HL-60 (cell line): ENCODE measurements around the gene ADNP.

Experiments used
- DNase-seq, 2 experiments: peaks; one replicate each; pipeline ENCODE4 v3.0.0-alpha.2; 2010 to 2020; ENCODE audit warnings: low read depth in 1 of 2, low spot score in 1 of 2
- H3K27ac ChIP-seq: fragments of 250-450 bp; sonication (Bioruptor Pico); replicated peaks from 2 replicates; pipeline ENCODE4 v1.5.1; 2020; ENCODE audit warnings: mild to moderate bottlenecking, moderate library complexity
- H3K27me3 ChIP-seq: fragments of 250-450 bp; sonication (Bioruptor Pico); 2 replicates; pipeline ENCODE4 v1.5.1; 2021; ENCODE audit warnings: mild to moderate bottlenecking, moderate library complexity; ENCODE audit not compliant: insufficient read depth, poor library complexity, severe bottlenecking
- H3K4me3 ChIP-seq: replicated peaks from 2 replicates; pipeline ENCODE4 v1.5.1; 2011; ENCODE audit warnings: mild to moderate bottlenecking, control low read depth, low read length; ENCODE audit not compliant: insufficient read depth
- GABPA ChIP-seq: IDR thresholded peaks from 2 replicates; pipeline ENCODE4 v1.6.1; 2012; ENCODE audit warnings: low read depth
- POLR2AphosphoS5 ChIP-seq: IDR thresholded peaks from 2 replicates; pipeline ENCODE4 v1.6.1; 2012; ENCODE audit warnings: low read depth
- SPI1 ChIP-seq: IDR thresholded peaks from 2 replicates; pipeline ENCODE4 v1.6.1; 2012; ENCODE audit warnings: low read depth, mild to moderate bottlenecking, borderline replicate concordance
- TF ChIP-seq, protein P1 (sequence below): IDR thresholded peaks from 2 replicates; pipeline ENCODE4 v1.6.1; 2012; ENCODE audit warnings: low read depth; ENCODE audit not compliant: insufficient replicate concordance
- TF ChIP-seq, protein P2 (sequence below): IDR thresholded peaks from one replicate; pipeline ENCODE4 v1.5.1; 2011; ENCODE audit warnings: low read length, control low read depth, inconsistent platforms; ENCODE audit not compliant: insufficient read depth

The ADNP gene

DNA sequence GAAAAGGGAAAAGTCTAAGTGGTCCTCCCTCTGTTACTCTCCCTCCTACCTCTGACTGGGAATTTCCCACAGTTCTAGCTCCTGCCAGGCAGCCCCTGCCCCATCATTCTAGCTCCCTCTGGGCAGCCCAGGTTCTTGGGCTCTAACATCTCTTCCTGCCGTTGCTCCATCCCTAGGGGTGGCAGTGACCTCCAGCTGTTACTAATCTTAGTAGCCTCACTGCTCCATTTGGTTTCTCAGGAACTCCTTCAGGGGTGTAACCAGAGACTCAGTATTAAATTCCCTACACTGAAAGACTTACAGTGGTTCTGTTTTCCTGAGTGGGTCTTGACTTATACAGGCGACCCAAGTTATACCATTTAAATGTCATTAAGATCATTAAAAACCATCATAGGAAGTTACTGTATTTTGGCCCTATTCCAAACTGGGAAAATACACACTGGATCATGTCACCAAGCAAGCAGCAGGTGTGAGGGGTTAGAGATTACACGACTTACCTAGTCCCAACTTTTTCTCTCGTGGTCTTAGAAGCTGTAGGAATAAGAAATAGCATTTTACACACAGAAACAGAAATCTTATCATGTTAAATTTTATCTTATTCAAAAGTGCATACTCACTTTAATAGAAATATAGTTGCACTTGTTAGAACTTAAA is 17.0 kb upstream of the ADNP start:
- TF ChIP-seq GABPA = no peak
- TF ChIP-seq, protein P1, sequence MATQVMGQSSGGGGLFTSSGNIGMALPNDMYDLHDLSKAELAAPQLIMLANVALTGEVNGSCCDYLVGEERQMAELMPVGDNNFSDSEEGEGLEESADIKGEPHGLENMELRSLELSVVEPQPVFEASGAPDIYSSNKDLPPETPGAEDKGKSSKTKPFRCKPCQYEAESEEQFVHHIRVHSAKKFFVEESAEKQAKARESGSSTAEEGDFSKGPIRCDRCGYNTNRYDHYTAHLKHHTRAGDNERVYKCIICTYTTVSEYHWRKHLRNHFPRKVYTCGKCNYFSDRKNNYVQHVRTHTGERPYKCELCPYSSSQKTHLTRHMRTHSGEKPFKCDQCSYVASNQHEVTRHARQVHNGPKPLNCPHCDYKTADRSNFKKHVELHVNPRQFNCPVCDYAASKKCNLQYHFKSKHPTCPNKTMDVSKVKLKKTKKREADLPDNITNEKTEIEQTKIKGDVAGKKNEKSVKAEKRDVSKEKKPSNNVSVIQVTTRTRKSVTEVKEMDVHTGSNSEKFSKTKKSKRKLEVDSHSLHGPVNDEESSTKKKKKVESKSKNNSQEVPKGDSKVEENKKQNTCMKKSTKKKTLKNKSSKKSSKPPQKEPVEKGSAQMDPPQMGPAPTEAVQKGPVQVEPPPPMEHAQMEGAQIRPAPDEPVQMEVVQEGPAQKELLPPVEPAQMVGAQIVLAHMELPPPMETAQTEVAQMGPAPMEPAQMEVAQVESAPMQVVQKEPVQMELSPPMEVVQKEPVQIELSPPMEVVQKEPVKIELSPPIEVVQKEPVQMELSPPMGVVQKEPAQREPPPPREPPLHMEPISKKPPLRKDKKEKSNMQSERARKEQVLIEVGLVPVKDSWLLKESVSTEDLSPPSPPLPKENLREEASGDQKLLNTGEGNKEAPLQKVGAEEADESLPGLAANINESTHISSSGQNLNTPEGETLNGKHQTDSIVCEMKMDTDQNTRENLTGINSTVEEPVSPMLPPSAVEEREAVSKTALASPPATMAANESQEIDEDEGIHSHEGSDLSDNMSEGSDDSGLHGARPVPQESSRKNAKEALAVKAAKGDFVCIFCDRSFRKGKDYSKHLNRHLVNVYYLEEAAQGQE = no peak
- no peak for TF ChIP-seq SPI1
- no peak for TF ChIP-seq POLR2AphosphoS5
- TF ChIP-seq, protein P2, sequence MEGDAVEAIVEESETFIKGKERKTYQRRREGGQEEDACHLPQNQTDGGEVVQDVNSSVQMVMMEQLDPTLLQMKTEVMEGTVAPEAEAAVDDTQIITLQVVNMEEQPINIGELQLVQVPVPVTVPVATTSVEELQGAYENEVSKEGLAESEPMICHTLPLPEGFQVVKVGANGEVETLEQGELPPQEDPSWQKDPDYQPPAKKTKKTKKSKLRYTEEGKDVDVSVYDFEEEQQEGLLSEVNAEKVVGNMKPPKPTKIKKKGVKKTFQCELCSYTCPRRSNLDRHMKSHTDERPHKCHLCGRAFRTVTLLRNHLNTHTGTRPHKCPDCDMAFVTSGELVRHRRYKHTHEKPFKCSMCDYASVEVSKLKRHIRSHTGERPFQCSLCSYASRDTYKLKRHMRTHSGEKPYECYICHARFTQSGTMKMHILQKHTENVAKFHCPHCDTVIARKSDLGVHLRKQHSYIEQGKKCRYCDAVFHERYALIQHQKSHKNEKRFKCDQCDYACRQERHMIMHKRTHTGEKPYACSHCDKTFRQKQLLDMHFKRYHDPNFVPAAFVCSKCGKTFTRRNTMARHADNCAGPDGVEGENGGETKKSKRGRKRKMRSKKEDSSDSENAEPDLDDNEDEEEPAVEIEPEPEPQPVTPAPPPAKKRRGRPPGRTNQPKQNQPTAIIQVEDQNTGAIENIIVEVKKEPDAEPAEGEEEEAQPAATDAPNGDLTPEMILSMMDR = no peak

DNA sequence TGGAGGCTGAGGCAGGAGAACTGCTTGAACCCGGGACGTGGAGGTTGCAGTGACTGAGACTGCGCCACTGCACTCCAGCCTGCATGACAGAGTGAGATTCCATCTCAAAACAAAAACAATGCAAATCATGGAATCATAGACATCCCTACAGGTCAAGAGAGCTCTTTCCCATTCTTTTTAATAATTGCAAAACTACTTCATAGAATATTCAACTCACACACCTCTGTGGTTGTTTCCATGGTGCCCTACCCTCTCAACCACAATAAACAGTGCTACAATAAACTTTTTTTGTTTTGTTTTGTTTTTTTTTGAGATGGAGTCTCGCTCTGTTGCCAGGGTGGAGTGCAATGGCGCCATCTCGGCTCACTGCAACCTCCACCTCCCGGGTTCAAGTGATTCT is 11.8 kb upstream of the ADNP start:
- Histone ChIP-seq H3K4me3 (no peak overlapping the region), H3K27me3 (no peaks in the 10 kb centered on the region), H3K27ac (no peak overlapping the region)
- TF ChIP-seq, protein P2 = no peak
- TF ChIP-seq, protein P1 = no peak
- TF ChIP-seq POLR2AphosphoS5 (no peak), GABPA (no peak), SPI1 (no peak)
- DNase-seq = no peak

More for the DNA sequence above, 17.0 kb upstream of the ADNP start:
- Histone ChIP-seq H3K27ac (no peak overlapping the region), H3K4me3 (no peak overlapping the region), H3K27me3 (no peaks in the 10 kb centered on the region)
- DNase-seq = no peak

DNA sequence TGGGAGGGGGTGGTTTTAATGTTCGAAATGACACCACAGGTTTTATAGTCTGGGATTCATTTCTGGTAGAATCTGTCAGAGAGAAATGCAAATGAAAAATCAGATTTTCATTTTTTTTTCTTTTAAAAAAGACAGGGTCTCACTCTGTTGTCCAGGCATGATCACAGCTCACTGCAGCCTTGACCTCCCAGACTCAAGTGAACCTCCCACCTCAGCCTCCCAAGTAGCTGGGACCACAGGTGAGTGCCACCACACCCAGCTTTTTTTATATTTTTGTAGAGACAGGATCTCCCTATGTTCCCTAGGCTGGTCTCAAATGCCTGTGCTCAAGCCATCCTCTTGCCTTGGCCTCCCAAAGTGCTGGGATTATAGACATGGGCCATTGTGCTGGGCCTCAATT is 2.4 kb upstream of the ADNP start:
- TF ChIP-seq POLR2AphosphoS5 (no peak), SPI1 (no peak), GABPA (no peak)
- TF ChIP-seq, protein P1 = no peak
- TF ChIP-seq, protein P2 = no peak
- H3K27ac ChIP-seq = no peak overlapping the region

More for the DNA sequence above, 2.4 kb upstream of the ADNP start:
- H3K27me3 ChIP-seq = no peaks in the 10 kb centered on the region
- no peak overlapping the region for H3K4me3 ChIP-seq
- no peak for DNase-seq
